Trophoblast cell (in vitro differentiated cells and primary cell): ENCODE data around the gene GPC3.
"Not testable (repeated sequence)": the region's sequence is repeated elsewhere in the genome, so short reads cannot be mapped to it uniquely, and the experiment has no call there.

Experiments used
- DNase-seq, 2 donors: peaks; one replicate each; pipeline ENCODE4 v3.0.0-alpha.2; 2016
- H2AFZ ChIP-seq: 2 replicates; pipeline ENCODE4 v1.6.1; 2013; ENCODE audit warnings: low read length, moderate library complexity, mild to moderate bottlenecking; ENCODE audit not compliant: insufficient read depth, poor library complexity
- H2AK5ac ChIP-seq: 2 replicates; pipeline ENCODE4 v1.6.1; 2013; ENCODE audit warnings: mild to moderate bottlenecking, low read length
- H2BK120ac ChIP-seq: 2 replicates; pipeline ENCODE4 v1.6.1; 2013; ENCODE audit warnings: low read length, mild to moderate bottlenecking, moderate library complexity; ENCODE audit not compliant: insufficient read depth, poor library complexity
- H2BK12ac ChIP-seq: 2 replicates; pipeline ENCODE4 v1.6.1; 2013; ENCODE audit warnings: mild to moderate bottlenecking, low read length, moderate library complexity
- H2BK5ac ChIP-seq: 2 replicates; pipeline ENCODE4 v1.6.1; 2013; ENCODE audit warnings: low read length, low read depth, moderate library complexity, mild to moderate bottlenecking; ENCODE audit not compliant: poor library complexity
- H3K14ac ChIP-seq: 2 replicates; pipeline ENCODE4 v1.6.1; 2013; ENCODE audit warnings: mild to moderate bottlenecking, low read length
- H3K18ac ChIP-seq: 2 replicates; pipeline ENCODE4 v1.6.1; 2013; ENCODE audit warnings: mild to moderate bottlenecking, low read length
- H3K23ac ChIP-seq: 2 replicates; pipeline ENCODE4 v1.6.1; 2013; ENCODE audit warnings: low read length
- H3K27ac ChIP-seq: 2 replicates; pipeline ENCODE4 v1.5.1; 2013; ENCODE audit warnings: low read depth, mild to moderate bottlenecking, inconsistent platforms, low read length, moderate library complexity
- H3K27me3 ChIP-seq: 2 replicates; pipeline ENCODE4 v1.6.1; 2013; ENCODE audit warnings: inconsistent platforms, mild to moderate bottlenecking, low read length, moderate library complexity; ENCODE audit not compliant: insufficient read depth
- H3K36me3 ChIP-seq, 2 experiments: 1 replicate in 1 of 2; 2 replicates in 1 of 2; pipeline ENCODE4 v1.6.1; 2013; ENCODE audit warnings: low read length in 2 of 2, mild to moderate bottlenecking in 2 of 2, moderate library complexity in 1 of 2; ENCODE audit not compliant: insufficient read depth in 2 of 2, control insufficient read depth in 1 of 2
- H3K4ac ChIP-seq: 2 replicates; pipeline ENCODE4 v1.6.1; 2013; ENCODE audit warnings: low read depth, mild to moderate bottlenecking, low read length, moderate library complexity
- H3K4me1 ChIP-seq, 2 experiments: 1 replicate in 1 of 2; 2 replicates in 1 of 2; pipeline ENCODE4 v1.6.1; 2013; ENCODE audit warnings: low read length in 2 of 2, mild to moderate bottlenecking in 2 of 2, moderate library complexity in 1 of 2; ENCODE audit not compliant: insufficient read depth in 2 of 2, control insufficient read depth in 1 of 2
- H3K4me2 ChIP-seq: 2 replicates; pipeline ENCODE4 v1.6.1; 2013; ENCODE audit warnings: inconsistent platforms, mild to moderate bottlenecking, low read length, moderate library complexity
- H3K4me3 ChIP-seq: 2 replicates; pipeline ENCODE4 v1.5.1; 2013; ENCODE audit warnings: mild to moderate bottlenecking, low read depth, low read length, inconsistent platforms
- H3K79me1 ChIP-seq: one replicate; pipeline ENCODE4 v1.6.1; 2013; ENCODE audit warnings: low read length
- H3K79me2 ChIP-seq: 2 replicates; pipeline ENCODE4 v1.6.1; 2013; ENCODE audit warnings: low read length, mild to moderate bottlenecking; ENCODE audit not compliant: control insufficient read depth, insufficient read depth, poor library complexity
- H3K9ac ChIP-seq: 2 replicates; pipeline ENCODE4 v1.6.1; 2013; ENCODE audit warnings: mild to moderate bottlenecking, low read length
- H3K9me3 ChIP-seq: 2 replicates; pipeline ENCODE4 v1.6.1; 2013; ENCODE audit warnings: low read depth, mild to moderate bottlenecking, control low read depth, inconsistent platforms, low read length; ENCODE audit not compliant: insufficient read depth
- H4K12ac ChIP-seq: 2 replicates; pipeline ENCODE4 v1.6.1; 2013; ENCODE audit warnings: low read depth, mild to moderate bottlenecking, low read length, moderate library complexity
- H4K8ac ChIP-seq: 2 replicates; pipeline ENCODE4 v1.6.1; 2013; ENCODE audit warnings: low read depth, mild to moderate bottlenecking, low read length, moderate library complexity
- H4K91ac ChIP-seq: one replicate; pipeline ENCODE4 v1.6.1; 2013; ENCODE audit warnings: low read depth, mild to moderate bottlenecking, low read length, moderate library complexity
- WGBS: extraction: QIAGEN DNeasy Blood & Tissue Kit; methylation state at CpG from one replicate; pipeline ENCODE4 v1.1.7; 2013; ENCODE audit warnings: missing lambda C conversion rate; ENCODE audit not compliant: insufficient read length, insufficient coverage; ENCODE audit errors: extremely low coverage; 5-methylcytosine and 5-hydroxymethylcytosine counted together

The GPC3 gene

GRCh38 chrX:134016309-134016708 is 30.9 kb upstream of the GPC3 start:
- not testable (repeated sequence) for DNase-seq, H3K4me3 ChIP-seq, H3K9me3 ChIP-seq, H3K4me2 ChIP-seq, H4K12ac ChIP-seq, H3K14ac ChIP-seq, H2BK12ac ChIP-seq, H4K8ac ChIP-seq, H3K4ac ChIP-seq, H3K4me1 ChIP-seq, H3K36me3 ChIP-seq, H3K27me3 ChIP-seq, H3K23ac ChIP-seq, H2BK120ac ChIP-seq, H2AK5ac ChIP-seq, H3K18ac ChIP-seq, H3K79me1 ChIP-seq, H3K79me2 ChIP-seq, H4K91ac ChIP-seq, H3K27ac ChIP-seq, H2BK5ac ChIP-seq, H2AFZ ChIP-seq, H3K9ac ChIP-seq
- no CpG with 5 or more reads among the region's 1 CpG for WGBS

GRCh38 chrX:134015510-134015909 is 30.1 kb upstream of the GPC3 start:
- H3K23ac ChIP-seq, H3K9me3 ChIP-seq, H2AK5ac ChIP-seq, H2AFZ ChIP-seq, H3K27ac ChIP-seq, H3K36me3 ChIP-seq, H3K9ac ChIP-seq, H3K4me2 ChIP-seq, H3K4me1 ChIP-seq, H3K27me3 ChIP-seq, H3K18ac ChIP-seq, H3K4me3 ChIP-seq, H2BK12ac ChIP-seq, H3K79me2 ChIP-seq, H3K14ac ChIP-seq, H3K4ac ChIP-seq, H3K79me1 ChIP-seq, H2BK5ac ChIP-seq, H4K91ac ChIP-seq, H2BK120ac ChIP-seq, H4K12ac ChIP-seq, DNase-seq, H4K8ac ChIP-seq: not testable (repeated sequence)
- WGBS = no CpG with 5 or more reads among the region's 3 CpGs

- no CpG with 5 or more reads among the region's 4 CpGs for WGBS
Measured at GRCh38 chrX:134013524-134013923, 28.1 kb upstream of the GPC3 start.

GRCh38 chrX:134013092-134013497 is 27.7 kb upstream of the GPC3 start:
- no peak overlapping the region for H2BK12ac ChIP-seq

More at GRCh38 chrX:134013524-134013923, 28.1 kb upstream of the GPC3 start:
- H3K36me3 ChIP-seq = no peaks in the 10 kb centered on the region
- no peaks in the 10 kb centered on the region for H3K9me3 ChIP-seq
- no peaks in the 10 kb centered on the region for H3K27me3 ChIP-seq
- H4K91ac ChIP-seq = no peak overlapping the region
- no peak for DNase-seq
- H2AK5ac ChIP-seq = no peak overlapping the region
- no peak overlapping the region for H4K12ac ChIP-seq
- H2BK12ac ChIP-seq = no peak overlapping the region
- no peak overlapping the region for H3K27ac ChIP-seq
- H3K4me1 ChIP-seq = peaks cover 2% of the 10 kb centered on the region in 2 experiments
- no peak overlapping the region for H3K4ac ChIP-seq
- no peak overlapping the region for H2AFZ ChIP-seq
- H3K79me1 ChIP-seq = no peaks in the 10 kb centered on the region
- no peak overlapping the region for H3K4me2 ChIP-seq
- H3K23ac ChIP-seq = no peak overlapping the region
- H2BK120ac ChIP-seq = no peak overlapping the region
- H4K8ac ChIP-seq = no peak overlapping the region
- no peak overlapping the region for H3K4me3 ChIP-seq
- H3K14ac ChIP-seq = no peak overlapping the region
- H3K9ac ChIP-seq = no peak overlapping the region
- H3K79me2 ChIP-seq = no peaks in the 10 kb centered on the region
- H3K18ac ChIP-seq = no peak overlapping the region
- H2BK5ac ChIP-seq = no peak overlapping the region

More at GRCh38 chrX:134013092-134013497, 27.7 kb upstream of the GPC3 start:
- Histone ChIP-seq H4K91ac (no peak overlapping the region), H3K4ac (no peak overlapping the region), H4K8ac (no peak overlapping the region), H2AK5ac (no peak overlapping the region), H3K79me2 (no peaks in the 10 kb centered on the region), H3K27me3 (no peaks in the 10 kb centered on the region), H3K18ac (no peak overlapping the region), H3K9me3 (no peaks in the 10 kb centered on the region), H3K4me3 (no peak overlapping the region), H3K4me2 (no peak overlapping the region), H2AFZ (no peak overlapping the region), H3K36me3 (no peaks in the 10 kb centered on the region), H3K23ac (no peak overlapping the region), H4K12ac (no peak overlapping the region), H3K27ac (no peak overlapping the region), H2BK5ac (no peak overlapping the region), H3K14ac (no peak overlapping the region), H3K9ac (no peak overlapping the region), H3K79me1 (no peaks in the 10 kb centered on the region), H3K4me1 (peaks cover 2% of the 10 kb centered on the region in 2 experiments), H2BK120ac (no peak overlapping the region)
- no CpG with 5 or more reads among the region's 1 CpG for WGBS
- DNase-seq = peak in 1 of 2 donors; percentile 44
